ENCODE measurements around the gene PARP12. TPM values are rescaled to one million over a fixed set of nuclear protein-coding genes. Genes with fewer than 3 reads are reported as not detected.

The PARP12 gene
- total and polyA plus RNA-seq, 9 of the 15 experiments (the other 6 are each of a cell fraction or from before 2014, with no cell fraction given): 4.6 to 40.4 (median 23.5) TPM

- TF ChIP-seq VEZF1 (CRISPR knock-in tag; IDR thresholded peaks at IDR 0.05) (peak; percentile 40; the same call in 1 of the 2 replicates), ZNF518B (CRISPR knock-in tag; IDR thresholded peaks at IDR 0.05) (no peak), LCOR (CRISPR knock-in tag; IDR thresholded peaks at IDR 0.05) (no peak), PRDM10 (IDR thresholded peaks at IDR 0.05; ENCODE audit: partially characterized antibody) (peak; percentile 18), ZBTB2 (IDR thresholded peaks at IDR 0.05) (peak; percentile 87), ZNF512 (tag; IDR thresholded peaks at IDR 0.05) (peak; percentile 100), FUS (optimal IDR thresholded peaks at IDR 0.05; ENCODE audit: low read depth, low read length) (no peak), PHB2 (IDR thresholded peaks at IDR 0.05; ENCODE audit: low read depth) (peak; percentile 51; the same call in 1 of the 2 replicates), JUN (IDR thresholded peaks at IDR 0.05; ENCODE audit: borderline replicate concordance, low read depth, low read length) (no peak), JUN (CRISPR knock-in tag; IDR thresholded peaks at IDR 0.05; ENCODE audit: borderline replicate concordance) (no peak), EP400 (IDR thresholded peaks at IDR 0.05) (0 out of 2 replicates have a peak, but pooled peaks have one; percentile 15)
Observed at GRCh38 chr7:139984642-139985539, 77.9 kb downstream of the PARP12 start (continued).

All from K562 (cell line).